ENCODE data around the gene CNGA1.

The CNGA1 gene

DNA sequence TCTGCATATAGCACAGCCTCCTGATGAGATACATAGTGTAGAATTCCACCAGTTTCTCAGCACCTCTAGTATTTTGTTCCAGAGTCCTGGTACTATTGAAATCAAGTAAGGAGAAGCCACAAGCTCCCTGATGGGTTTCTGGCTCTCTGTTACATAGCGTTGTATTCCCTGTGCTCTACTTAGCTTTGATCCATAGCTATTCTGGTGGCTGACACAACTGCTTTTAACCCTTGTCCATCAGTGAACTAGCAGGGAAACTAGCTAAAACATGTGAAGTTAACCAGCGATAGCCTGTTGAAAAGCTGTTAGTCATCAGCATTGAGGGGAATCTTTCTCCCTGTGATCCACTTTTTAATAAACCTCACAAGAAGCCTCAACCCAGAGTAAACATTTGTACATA lies 27.0 kb upstream of the CNGA1 start:
- Histone ChIP-seq H3K9me3 (ENCODE audit: control insufficient read depth, insufficient read depth, low read depth, low read length) (no peaks in the 10 kb centered on the region), H3K4me1 (ENCODE audit: control insufficient read depth, insufficient read depth, low read length) (no peaks in the 10 kb centered on the region), H3K27ac (ENCODE audit: extremely low read depth, low read depth, low read length) (no peak overlapping the region), H3K4me3 (ENCODE audit: low read depth, low read length) (no peak overlapping the region), H3K36me3 (ENCODE audit: control insufficient read depth in 2 of 2, insufficient read depth in 1 of 2, low read length in 2 of 2) (no peaks in the 10 kb centered on the region)
- POLR2A ChIA-PET: no interaction called here
- TF ChIP-seq, protein P1, sequence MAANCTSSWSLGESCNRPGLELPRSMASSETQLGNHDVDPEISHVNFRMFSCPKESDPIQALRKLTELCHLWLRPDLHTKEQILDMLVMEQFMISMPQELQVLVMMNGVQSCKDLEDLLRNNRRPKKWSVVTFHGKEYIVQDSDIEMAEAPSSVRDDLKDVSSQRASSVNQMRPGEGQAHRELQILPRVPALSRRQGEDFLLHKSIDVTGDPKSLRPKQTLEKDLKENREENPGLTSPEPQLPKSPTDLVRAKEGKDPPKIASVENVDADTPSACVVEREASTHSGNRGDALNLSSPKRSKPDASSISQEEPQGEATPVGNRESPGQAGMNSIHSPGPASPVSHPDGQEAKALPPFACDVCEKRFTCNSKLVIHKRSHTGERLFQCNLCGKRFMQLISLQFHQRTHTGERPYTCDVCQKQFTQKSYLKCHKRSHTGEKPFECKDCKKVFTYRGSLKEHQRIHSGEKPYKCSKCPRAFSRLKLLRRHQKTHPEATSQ (tag by site-specific recombination; IDR thresholded peaks at IDR 0.05): no peak
- TF ChIP-seq ZNF596 (tag by site-specific recombination; IDR thresholded peaks at IDR 0.05): no peak
- TF ChIP-seq, protein P2, sequence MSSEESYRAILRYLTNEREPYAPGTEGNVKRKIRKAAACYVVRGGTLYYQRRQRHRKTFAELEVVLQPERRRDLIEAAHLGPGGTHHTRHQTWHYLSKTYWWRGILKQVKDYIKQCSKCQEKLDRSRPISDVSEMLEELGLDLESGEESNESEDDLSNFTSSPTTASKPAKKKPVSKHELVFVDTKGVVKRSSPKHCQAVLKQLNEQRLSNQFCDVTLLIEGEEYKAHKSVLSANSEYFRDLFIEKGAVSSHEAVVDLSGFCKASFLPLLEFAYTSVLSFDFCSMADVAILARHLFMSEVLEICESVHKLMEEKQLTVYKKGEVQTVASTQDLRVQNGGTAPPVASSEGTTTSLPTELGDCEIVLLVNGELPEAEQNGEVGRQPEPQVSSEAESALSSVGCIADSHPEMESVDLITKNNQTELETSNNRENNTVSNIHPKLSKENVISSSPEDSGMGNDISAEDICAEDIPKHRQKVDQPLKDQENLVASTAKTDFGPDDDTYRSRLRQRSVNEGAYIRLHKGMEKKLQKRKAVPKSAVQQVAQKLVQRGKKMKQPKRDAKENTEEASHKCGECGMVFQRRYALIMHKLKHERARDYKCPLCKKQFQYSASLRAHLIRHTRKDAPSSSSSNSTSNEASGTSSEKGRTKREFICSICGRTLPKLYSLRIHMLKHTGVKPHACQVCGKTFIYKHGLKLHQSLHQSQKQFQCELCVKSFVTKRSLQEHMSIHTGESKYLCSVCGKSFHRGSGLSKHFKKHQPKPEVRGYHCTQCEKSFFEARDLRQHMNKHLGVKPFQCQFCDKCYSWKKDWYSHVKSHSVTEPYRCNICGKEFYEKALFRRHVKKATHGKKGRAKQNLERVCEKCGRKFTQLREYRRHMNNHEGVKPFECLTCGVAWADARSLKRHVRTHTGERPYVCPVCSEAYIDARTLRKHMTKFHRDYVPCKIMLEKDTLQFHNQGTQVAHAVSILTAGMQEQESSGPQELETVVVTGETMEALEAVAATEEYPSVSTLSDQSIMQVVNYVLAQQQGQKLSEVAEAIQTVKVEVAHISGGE (tag by site-specific recombination; conservative IDR thresholded peaks at IDR 0.05; ENCODE audit: low read depth): no peak
- no peak for TF ChIP-seq EGR2 (tag by site-specific recombination; IDR thresholded peaks at IDR 0.05; ENCODE audit: low read depth)
- TF ChIP-seq ZNF658 (tag by site-specific recombination; IDR thresholded peaks at IDR 0.05): no peak
- TF ChIP-seq ZNF423 (tag by site-specific recombination; IDR thresholded peaks at IDR 0.05): no peak
- TF ChIP-seq ZNF558 (tag by site-specific recombination; IDR thresholded peaks at IDR 0.05): no peak
- TF ChIP-seq, protein P3, sequence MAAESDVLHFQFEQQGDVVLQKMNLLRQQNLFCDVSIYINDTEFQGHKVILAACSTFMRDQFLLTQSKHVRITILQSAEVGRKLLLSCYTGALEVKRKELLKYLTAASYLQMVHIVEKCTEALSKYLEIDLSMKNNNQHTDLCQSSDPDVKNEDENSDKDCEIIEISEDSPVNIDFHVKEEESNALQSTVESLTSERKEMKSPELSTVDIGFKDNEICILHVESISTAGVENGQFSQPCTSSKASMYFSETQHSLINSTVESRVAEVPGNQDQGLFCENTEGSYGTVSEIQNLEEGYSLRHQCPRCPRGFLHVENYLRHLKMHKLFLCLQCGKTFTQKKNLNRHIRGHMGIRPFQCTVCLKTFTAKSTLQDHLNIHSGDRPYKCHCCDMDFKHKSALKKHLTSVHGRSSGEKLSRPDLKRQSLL (tag by site-specific recombination; IDR thresholded peaks at IDR 0.05): no peak
- TF ChIP-seq ZBTB8A (tag by site-specific recombination; IDR thresholded peaks at IDR 0.05): no peak
- CTCF ChIA-PET: interaction anchor here (0.6 to 2.0 kb wide), 4 partner anchors 9 to 272 kb away, joined by 3 to 7 read pairs (median 3); no protein-coding TSS in a partner anchor

DNA sequence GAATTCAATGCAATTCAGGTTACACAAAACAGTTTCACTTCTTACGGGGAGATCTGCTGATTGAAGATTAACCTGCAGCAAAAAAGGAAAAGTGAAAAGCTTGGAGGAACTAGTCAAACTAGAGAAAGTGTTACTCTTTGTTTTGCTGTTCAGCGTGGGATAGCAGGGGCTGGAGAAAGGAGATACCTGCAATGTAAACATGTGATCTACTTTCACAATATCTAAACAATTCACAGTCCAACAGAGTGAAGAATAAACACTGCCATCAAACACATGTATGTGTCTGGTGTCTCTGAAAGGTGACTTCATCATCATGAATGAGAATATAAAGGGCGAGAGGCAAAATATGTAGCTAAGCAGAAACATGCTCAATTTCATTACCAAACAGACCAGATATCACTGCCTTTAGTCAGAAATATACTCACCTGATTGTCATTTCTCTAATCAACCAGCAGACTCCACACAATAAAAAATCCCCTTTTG lies 26.5 kb upstream of the CNGA1 start:
- CTCF ChIA-PET: interaction anchor here (0.6 to 2.0 kb wide), 4 partner anchors 9 to 273 kb away, joined by 3 to 7 read pairs (median 3); no protein-coding TSS in a partner anchor
- H3K27ac ChIP-seq (ENCODE audit: extremely low read depth, low read depth, low read length): no peak overlapping the region
- H3K4me3 ChIP-seq (ENCODE audit: low read depth, low read length): no peak overlapping the region
- POLR2A ChIA-PET: no interaction called here
- no peak for TF ChIP-seq ZNF292 (tag by site-specific recombination; IDR thresholded peaks at IDR 0.05; ENCODE audit: borderline replicate concordance, low read depth)
- TF ChIP-seq REPIN1 (tag by site-specific recombination; IDR thresholded peaks at IDR 0.05; ENCODE audit: low read depth): no peak
- 0 out of 2 replicates have a peak, but pooled peaks have one; percentile 19 for TF ChIP-seq PRDM1 (tag by site-specific recombination; IDR thresholded peaks at IDR 0.05)
- H3K9me3 ChIP-seq (ENCODE audit: control insufficient read depth, insufficient read depth, low read depth, low read length): no peaks in the 10 kb centered on the region
- no peaks in the 10 kb centered on the region for H3K4me1 ChIP-seq (ENCODE audit: control insufficient read depth, insufficient read depth, low read length)
- H3K36me3 ChIP-seq (ENCODE audit: control insufficient read depth in 2 of 2, insufficient read depth in 1 of 2, low read length in 2 of 2): no peaks in the 10 kb centered on the region

DNA sequence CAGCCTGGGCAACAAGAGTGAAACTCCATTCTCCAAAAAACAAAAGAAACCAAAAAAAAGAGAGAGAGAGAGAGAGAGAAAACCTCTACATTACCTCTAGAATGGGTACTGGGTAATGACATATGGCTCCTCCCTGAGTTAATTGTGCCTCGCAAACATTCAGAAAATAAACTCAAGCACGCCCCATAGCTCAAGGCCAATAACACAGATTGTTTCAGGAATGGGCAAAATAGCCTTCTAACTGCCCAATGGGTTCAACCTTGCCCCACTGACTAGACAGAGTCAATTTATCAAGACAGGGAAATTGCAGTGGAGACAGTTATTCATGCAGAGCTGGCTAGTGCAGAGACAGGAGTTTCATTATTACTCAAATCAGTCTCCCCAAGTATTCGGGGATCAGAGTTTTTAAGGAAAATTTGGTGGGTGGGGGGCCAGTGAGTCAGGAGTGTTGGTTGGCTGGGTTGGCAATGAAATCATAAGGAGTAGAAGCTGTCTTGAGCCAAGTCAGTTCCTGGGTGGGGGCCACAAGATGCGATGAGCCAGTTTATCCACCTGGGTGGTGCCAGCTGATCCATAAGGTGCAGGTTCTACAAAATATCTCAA lies 25.2 kb upstream of the CNGA1 start:
- Histone ChIP-seq H3K27ac (ENCODE audit: extremely low read depth, low read depth, low read length) (no peak overlapping the region), H3K4me1 (ENCODE audit: control insufficient read depth, insufficient read depth, low read length) (no peaks in the 10 kb centered on the region), H3K4me3 (ENCODE audit: low read depth, low read length) (no peak overlapping the region), H3K9me3 (ENCODE audit: control insufficient read depth, insufficient read depth, low read depth, low read length) (no peaks in the 10 kb centered on the region), H3K36me3 (ENCODE audit: control insufficient read depth in 2 of 2, insufficient read depth in 1 of 2, low read length in 2 of 2) (no peaks in the 10 kb centered on the region)
- TF ChIP-seq ZNF174 (tag by site-specific recombination; IDR thresholded peaks at IDR 0.05) (no peak), ZNF341 (tag by site-specific recombination; IDR thresholded peaks at IDR 0.05; ENCODE audit: low read depth) (no peak)
- TF ChIP-seq, protein P4, sequence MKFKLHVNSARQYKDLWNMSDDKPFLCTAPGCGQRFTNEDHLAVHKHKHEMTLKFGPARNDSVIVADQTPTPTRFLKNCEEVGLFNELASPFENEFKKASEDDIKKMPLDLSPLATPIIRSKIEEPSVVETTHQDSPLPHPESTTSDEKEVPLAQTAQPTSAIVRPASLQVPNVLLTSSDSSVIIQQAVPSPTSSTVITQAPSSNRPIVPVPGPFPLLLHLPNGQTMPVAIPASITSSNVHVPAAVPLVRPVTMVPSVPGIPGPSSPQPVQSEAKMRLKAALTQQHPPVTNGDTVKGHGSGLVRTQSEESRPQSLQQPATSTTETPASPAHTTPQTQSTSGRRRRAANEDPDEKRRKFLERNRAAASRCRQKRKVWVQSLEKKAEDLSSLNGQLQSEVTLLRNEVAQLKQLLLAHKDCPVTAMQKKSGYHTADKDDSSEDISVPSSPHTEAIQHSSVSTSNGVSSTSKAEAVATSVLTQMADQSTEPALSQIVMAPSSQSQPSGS (tag by site-specific recombination; IDR thresholded peaks at IDR 0.05; ENCODE audit: low read depth): no peak
- ChIA-PET POLR2A (no interaction called here), CTCF (interaction anchor here (1.4 to 2.0 kb wide), 2 partner anchors 7 to 46 kb away, joined by 5 to 7 read pairs; no protein-coding TSS in a partner anchor)

Measured in HEK293 (cell line).